Measurements from ENCODE around the gene DMXL1. TPM values are rescaled to one million over a fixed set of nuclear protein-coding genes. Genes with fewer than 3 reads are reported as not detected.
A peak's percentile ranks its signal among the peaks of the same experiment; 100 is the strongest.
"Not testable (repeated sequence)": the region's sequence is repeated elsewhere in the genome, so short reads cannot be mapped to it uniquely, and the experiment has no call there.

DMXL1 gene
- total RNA-seq, 1 donor from 2014 or later, result 56.4 TPM

DNA sequence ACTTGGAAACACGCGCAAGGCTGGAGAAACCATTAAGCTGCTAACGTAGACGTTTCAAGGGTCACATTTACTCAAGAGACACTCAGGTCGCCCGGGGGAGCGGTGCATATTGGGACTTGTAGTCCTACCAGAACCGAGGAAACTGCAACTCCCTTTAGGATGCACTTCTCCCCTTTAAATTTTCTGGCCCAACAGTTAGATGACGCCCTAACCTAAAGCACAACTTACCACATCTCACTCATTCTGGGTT is 384 bp upstream of the DMXL1 start:
- peak; percentile 92 for DNase-seq
- peak overlapping the region; percentile 96 for H3K27ac ChIP-seq
- intact Hi-C loops (cut with DNase I), result no loop called here
- H3K36me3 ChIP-seq, result no peaks in the 10 kb centered on the region
- TF ChIP-seq CTCF (IDR thresholded peaks at IDR 0.05), result no peak
- peak overlapping the region; percentile 84 for H3K4me3 ChIP-seq
- ATAC-seq, result peak; percentile 84
- no peaks in the 10 kb centered on the region for H3K9me3 ChIP-seq
- H3K27me3 ChIP-seq (ENCODE audit: low read depth), result no peaks in the 10 kb centered on the region
- peaks cover 35% of the 10 kb centered on the region for H3K4me1 ChIP-seq

DNA sequence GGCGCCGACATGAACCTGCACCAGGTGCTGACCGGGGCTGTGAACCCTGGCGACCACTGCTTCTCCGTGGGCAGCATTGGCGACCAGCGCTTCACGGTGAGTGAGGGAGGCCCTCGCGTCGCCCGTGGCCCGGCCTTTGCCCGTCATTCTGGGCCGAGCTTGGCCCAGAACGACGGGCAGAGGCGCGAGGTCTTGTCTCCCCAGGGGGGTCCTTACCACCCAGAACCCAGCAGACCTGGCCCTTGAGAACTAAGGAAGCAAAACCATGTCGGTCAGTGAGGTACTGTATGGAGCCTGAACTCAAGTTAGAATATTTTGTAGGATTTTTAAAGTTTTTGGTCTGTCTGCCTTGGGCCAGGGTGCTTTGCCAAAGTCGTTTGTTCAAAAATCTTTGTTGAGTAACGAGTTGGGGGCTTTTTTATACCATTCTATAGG is 691 bp downstream of the DMXL1 start:
- ATAC-seq (peak; percentile 46 to 49), DNase-seq (no peak)
- H3K4me1 ChIP-seq, result peaks cover 43% of the 10 kb centered on the region
- H3K27me3 ChIP-seq (ENCODE audit: low read depth), result no peaks in the 10 kb centered on the region
- H3K9me3 ChIP-seq, result no peaks in the 10 kb centered on the region
- H3K36me3 ChIP-seq, result no peaks in the 10 kb centered on the region
- TF ChIP-seq CTCF (IDR thresholded peaks at IDR 0.05), result no peak
- intact Hi-C loops (cut with DNase I), result no loop called here
- H3K4me3 ChIP-seq, result peak overlapping the region; percentile 84
- peak overlapping the region; percentile 96 for H3K27ac ChIP-seq

GRCh38 chr5:119072496-119072895 is 1.6 kb downstream of the DMXL1 start:
- Histone ChIP-seq H3K27ac (no peak overlapping the region), H3K36me3 (no peaks in the 10 kb centered on the region), H3K4me1 (peaks cover 43% of the 10 kb centered on the region), H3K4me3 (peak overlapping the region; percentile 84), H3K27me3 (ENCODE audit: low read depth) (no peaks in the 10 kb centered on the region), H3K9me3 (no peaks in the 10 kb centered on the region)
- no peak for TF ChIP-seq CTCF (IDR thresholded peaks at IDR 0.05)
- no peak for DNase-seq
- no peak for ATAC-seq
- intact Hi-C loops (cut with DNase I), result no loop called here

DNA sequence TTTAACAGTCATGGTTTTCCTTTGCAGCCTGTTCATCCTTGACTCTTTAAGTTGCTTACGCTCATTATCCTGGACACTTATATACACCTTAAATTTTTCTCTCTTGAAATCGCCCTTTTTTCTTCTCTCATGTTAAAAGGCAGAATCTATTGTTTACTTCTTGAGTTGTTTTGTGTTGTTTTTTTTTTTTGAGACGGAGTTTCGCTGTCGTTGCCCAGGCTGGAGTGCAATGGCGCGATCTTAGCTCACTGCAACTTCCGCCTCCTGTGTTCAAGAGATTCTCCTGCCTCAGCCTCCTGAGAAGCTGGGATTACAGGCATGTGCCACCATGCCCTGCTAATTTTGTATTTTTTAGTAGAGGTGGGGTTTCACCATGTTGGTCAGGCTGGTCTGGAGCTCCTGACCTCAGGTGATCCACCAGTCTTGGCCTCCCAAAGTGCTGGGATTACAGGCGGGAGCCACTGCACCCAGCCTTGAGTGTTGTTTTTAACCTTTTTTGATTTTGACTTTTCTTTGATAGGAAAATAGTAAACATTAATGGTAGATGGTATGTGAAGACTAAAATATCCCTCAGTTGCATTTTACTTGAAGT is 3.0 kb downstream of the DMXL1 start:
- intact Hi-C loops (cut with DNase I); DNase-seq; ATAC-seq; H3K27ac ChIP-seq; H3K36me3 ChIP-seq; H3K27me3 ChIP-seq (ENCODE audit: low read depth); H3K4me3 ChIP-seq; H3K9me3 ChIP-seq: not testable (repeated sequence)
- H3K4me1 ChIP-seq, result peaks cover 44% of the 10 kb centered on the region

DNA sequence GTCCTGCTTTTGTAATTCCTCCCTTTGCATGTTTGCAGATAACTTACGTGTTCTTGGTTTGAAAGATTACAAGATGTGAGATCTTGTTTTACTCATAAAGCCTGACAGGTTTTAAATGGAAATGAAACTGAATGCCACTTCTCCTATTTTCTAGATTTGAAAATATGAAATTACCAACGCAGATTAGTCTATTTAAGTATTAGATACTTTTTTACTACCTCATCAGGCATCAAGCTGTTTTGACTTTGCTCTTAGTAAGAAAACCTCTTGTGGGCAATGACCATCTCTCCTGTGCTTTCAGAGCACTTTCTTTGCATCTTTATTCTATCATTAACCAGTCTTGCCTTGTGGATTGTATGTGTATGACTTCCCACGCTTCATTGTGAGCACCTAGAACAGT is 3.5 kb downstream of the DMXL1 start:
- intact Hi-C loops (cut with DNase I), result no loop called here
- no peak for TF ChIP-seq CTCF (IDR thresholded peaks at IDR 0.05)
- no peak overlapping the region for H3K4me3 ChIP-seq
- DNase-seq, result no peak
- H3K9me3 ChIP-seq, result no peaks in the 10 kb centered on the region
- no peaks in the 10 kb centered on the region for H3K27me3 ChIP-seq (ENCODE audit: low read depth)
- H3K4me1 ChIP-seq, result peaks cover 48% of the 10 kb centered on the region
- ATAC-seq, result no peak
- H3K27ac ChIP-seq, result no peak overlapping the region
- no peaks in the 10 kb centered on the region for H3K36me3 ChIP-seq

DNA sequence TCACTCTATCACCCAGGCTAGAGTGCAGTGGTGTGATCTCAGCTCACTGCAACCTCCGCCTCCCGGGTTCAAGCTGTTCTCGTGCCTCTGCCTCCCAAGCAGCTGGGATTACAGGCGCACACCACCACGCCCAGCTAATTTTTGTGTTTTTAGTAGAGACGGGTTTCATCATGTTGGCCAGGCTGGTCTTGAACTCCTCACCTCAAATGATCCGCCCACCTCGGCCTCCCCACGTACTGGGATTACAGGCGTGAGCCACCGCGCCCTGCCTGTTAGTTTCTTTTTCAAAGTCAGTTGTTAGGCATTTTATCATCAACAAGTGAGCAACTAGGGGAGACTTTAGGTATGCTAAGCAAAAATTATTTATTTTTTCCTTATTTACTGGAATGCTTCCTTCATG is 4.4 kb downstream of the DMXL1 start:
- not testable (repeated sequence) for H3K9me3 ChIP-seq, ATAC-seq
- H3K4me1 ChIP-seq, result peaks cover 43% of the 10 kb centered on the region

GRCh38 chr5:119076080-119076479 is 5.2 kb downstream of the DMXL1 start:
- no peak for ATAC-seq
- no peak for DNase-seq
- Histone ChIP-seq H3K27me3 (ENCODE audit: low read depth) (no peaks in the 10 kb centered on the region), H3K4me3 (no peak overlapping the region), H3K9me3 (no peaks in the 10 kb centered on the region), H3K4me1 (peaks cover 43% of the 10 kb centered on the region), H3K27ac (no peak overlapping the region), H3K36me3 (no peaks in the 10 kb centered on the region)
- TF ChIP-seq CTCF (IDR thresholded peaks at IDR 0.05), result no peak
- intact Hi-C loops (cut with DNase I), result no loop called here

More for the DNA sequence above, 4.4 kb downstream of the DMXL1 start:
- H3K27ac ChIP-seq; intact Hi-C loops (cut with DNase I); DNase-seq; H3K36me3 ChIP-seq; H3K4me3 ChIP-seq; H3K27me3 ChIP-seq (ENCODE audit: low read depth): not testable (repeated sequence)
